Naive thymus-derived CD4-positive, alpha-beta T cell (primary cell): ENCODE results near the gene ARHGAP20. TPM values are rescaled to one million over a fixed set of nuclear protein-coding genes. Genes with fewer than 3 reads are reported as not detected.

Experiments used
- ATAC-seq: fragments of 150-1000 bp; cut with Tn5 transposase; 2 replicates; pipeline ENCODE4 v1.10.0; 2021; ENCODE audit warnings: mild to moderate bottlenecking, moderate library complexity
- CTCF ChIA-PET: fragments of 350-600 bp; sonication (Branson Sonifier 250); formaldehyde crosslinking; loops from one replicate; lab custom pipeline; 2021; ENCODE audit warnings: antibody characterized with exemption; lab: Charles Lee
- POLR2A ChIA-PET: fragments of 350-600 bp; sonication (Branson Sonifier 250); formaldehyde crosslinking; loops from one replicate; lab custom pipeline; 2021; ENCODE audit warnings: antibody characterized with exemption, inconsistent platforms; lab: Charles Lee
- DNase-seq, 9 donors: peaks; one replicate each; pipeline versions ENCODE4 v3.0.0 to v3.0.0-alpha.2; 2020 to 2022; ENCODE audit warnings: mixed read lengths in 1 of 9
- H3K27ac ChIP-seq: one replicate; pipeline ENCODE4 v1.7.0; 2013; ENCODE audit warnings: mild to moderate bottlenecking, low read depth, low read length, moderate library complexity
- H3K27me3 ChIP-seq, 2 donors: one replicate each; pipeline ENCODE4 v1.7.0; 2013; ENCODE audit warnings: low read length in 2 of 2, mild to moderate bottlenecking in 2 of 2, moderate library complexity in 2 of 2; ENCODE audit not compliant: control insufficient read depth in 2 of 2, insufficient read depth in 2 of 2
- H3K36me3 ChIP-seq, 3 experiments: 1 replicate in 2 of 3; 2 replicates in 1 of 3; pipeline ENCODE4 v1.7.0; 2013; ENCODE audit warnings: low read length in 3 of 3, mild to moderate bottlenecking in 3 of 3, moderate library complexity in 1 of 3; ENCODE audit not compliant: insufficient read depth in 3 of 3, control insufficient read depth in 2 of 3
- H3K4me1 ChIP-seq, 2 donors: one replicate each; pipeline ENCODE4 v1.7.0; 2013; ENCODE audit warnings: low read length in 2 of 2, mild to moderate bottlenecking in 2 of 2, moderate library complexity in 1 of 2; ENCODE audit not compliant: control insufficient read depth in 2 of 2, insufficient read depth in 2 of 2
- H3K4me3 ChIP-seq: 2 replicates; pipeline ENCODE4 v1.7.0; 2013; ENCODE audit warnings: mild to moderate bottlenecking, low read length
- H3K9me3 ChIP-seq, 3 experiments: 1 replicate in 2 of 3; 2 replicates in 1 of 3; pipeline ENCODE4 v1.7.0; 2013; ENCODE audit warnings: low read length in 3 of 3; ENCODE audit not compliant: control insufficient read depth in 2 of 3
- H3K27ac Mint-ChIP-seq, 9 donors: one replicate each; pipeline ENCODE4 v1.8.0; 2020 to 2022; ENCODE audit warnings: mixed read lengths in 9 of 9, mild to moderate bottlenecking in 8 of 9, moderate library complexity in 5 of 9, inconsistent platforms in 2 of 9
- H3K27me3 Mint-ChIP-seq, 5 donors: one replicate each; pipeline ENCODE4 v1.8.0; 2021 to 2022; ENCODE audit warnings: mixed read lengths in 5 of 5, mild to moderate bottlenecking in 1 of 5
- H3K36me3 Mint-ChIP-seq, 5 donors: one replicate each; pipeline ENCODE4 v1.8.0; 2020 to 2022; ENCODE audit warnings: mixed read lengths in 5 of 5, mild to moderate bottlenecking in 3 of 5, inconsistent platforms in 1 of 5
- H3K4me1 Mint-ChIP-seq, 7 donors: one replicate each; pipeline ENCODE4 v1.8.0; 2020 to 2022; ENCODE audit warnings: mixed read lengths in 7 of 7, mild to moderate bottlenecking in 3 of 7, inconsistent platforms in 1 of 7
- H3K4me3 Mint-ChIP-seq, 10 donors: one replicate each; pipeline ENCODE4 v1.8.0; 2020 to 2022; ENCODE audit warnings: mild to moderate bottlenecking in 10 of 10, mixed read lengths in 10 of 10, moderate library complexity in 6 of 10, inconsistent platforms in 2 of 10
- H3K9me3 Mint-ChIP-seq, 11 donors: one replicate each; pipeline ENCODE4 v1.8.0; 2020 to 2022; ENCODE audit warnings: mixed read lengths in 11 of 11, mild to moderate bottlenecking in 4 of 11, inconsistent platforms in 1 of 11, moderate library complexity in 1 of 11
- intact Hi-C, 2 donors: fragments of 100-400 bp; cut with micrococcal nuclease; formaldehyde crosslinking; loops; one replicate each; pipeline ENCODE4 v1.15.1; 2023
- polyA plus RNA-seq, 2 donors: library from polyadenylated mRNA; unstranded; fragments of 300-500 nt; fragmentation: Illumina TruSeq; gene quantifications; one replicate each; pipeline ENCODE4 v1.2.3, GENCODE V29; 2021
- total RNA-seq, 6 experiments: library from RNA in 5 of 6; stranded (reverse) in 5 of 6; gene quantifications; 1 replicate in 5 of 6; 2 replicates in 1 of 6; pipeline ENCODE4 v1.2.3 and lab custom pipeline; 2021 to 2026

Gene ARHGAP20
- total and polyA plus RNA-seq, 7 experiments from 2014 or later: 0.08 to 0.11 TPM; not detected in 5

- ATAC-seq (no peak), DNase-seq (no peak)
- H3K4me1 Mint-ChIP-seq: no peaks in the 10 kb centered on the region
- no peaks in the 10 kb centered on the region for H3K36me3 Mint-ChIP-seq
- H3K36me3 ChIP-seq: no peaks in the 10 kb centered on the region
- CTCF ChIA-PET: no interaction called here
- H3K4me3 Mint-ChIP-seq: no peak overlapping the region
- H3K4me1 ChIP-seq: no peaks in the 10 kb centered on the region
- POLR2A ChIA-PET: no interaction called here
- no peaks in the 10 kb centered on the region for H3K9me3 ChIP-seq
- intact Hi-C loops: no loop called here
- H3K27ac ChIP-seq: no peak overlapping the region
- H3K9me3 Mint-ChIP-seq: peaks cover 0 to 5% (median 0%) of the 10 kb centered on the region in 11 donors
- H3K27ac Mint-ChIP-seq: no peak overlapping the region
- peaks cover 14 to 34% (median 19%) of the 10 kb centered on the region in 5 donors for H3K27me3 Mint-ChIP-seq
- no peaks in the 10 kb centered on the region for H3K27me3 ChIP-seq
- H3K4me3 ChIP-seq: no peak overlapping the region
These were observed 8.4 kb upstream of the ARHGAP20 start for GRCh38 chr11:110720431-110721275.

- H3K27ac Mint-ChIP-seq: no peak overlapping the region
- Histone ChIP-seq H3K4me3 (no peak overlapping the region), H3K36me3 (no peaks in the 10 kb centered on the region), H3K9me3 (no peaks in the 10 kb centered on the region), H3K4me1 (peaks cover 3 to 7% of the 10 kb centered on the region in 2 donors), H3K27ac (no peak overlapping the region), H3K27me3 (peaks cover 3 to 5% of the 10 kb centered on the region in 2 donors)
- POLR2A ChIA-PET: no interaction called here
- no peak overlapping the region for H3K4me3 Mint-ChIP-seq
- no peaks in the 10 kb centered on the region for H3K36me3 Mint-ChIP-seq
- CTCF ChIA-PET: no interaction called here
- peaks cover 4 to 12% (median 9%) of the 10 kb centered on the region in 7 donors for H3K4me1 Mint-ChIP-seq
- no peaks in the 10 kb centered on the region for H3K9me3 Mint-ChIP-seq
- peaks cover 26 to 40% (median 31%) of the 10 kb centered on the region in 5 donors for H3K27me3 Mint-ChIP-seq
- intact Hi-C loops: loop anchor here (10.0 kb wide), 2 partner anchors 262 to 518 kb away; no protein-coding TSS in a partner anchor
- DNase-seq (no peak), ATAC-seq (no peak)
These were observed 4.1 kb upstream of the ARHGAP20 start for GRCh38 chr11:110716361-110716760.

- no peaks in the 10 kb centered on the region for H3K9me3 ChIP-seq
- intact Hi-C loops: loop anchor here (10.0 kb wide), 2 partner anchors 261 to 519 kb away; no protein-coding TSS in a partner anchor
- Mint-ChIP-seq H3K27me3 (peaks cover 31 to 44% (median 34%) of the 10 kb centered on the region in 5 donors), H3K4me3 (no peak overlapping the region), H3K4me1 (peaks cover 8 to 17% (median 12%) of the 10 kb centered on the region in 7 donors), H3K9me3 (peaks cover 0 to under 1% (median 0%) of the 10 kb centered on the region in 11 donors), H3K36me3 (no peaks in the 10 kb centered on the region), H3K27ac (no peak overlapping the region)
- no peak overlapping the region for H3K4me3 ChIP-seq
- POLR2A ChIA-PET: no interaction called here
- H3K27ac ChIP-seq: no peak overlapping the region
- H3K4me1 ChIP-seq: peaks cover 3 to 7% of the 10 kb centered on the region in 2 donors
- H3K36me3 ChIP-seq: no peaks in the 10 kb centered on the region
- CTCF ChIA-PET: no interaction called here
- DNase-seq (no peak), ATAC-seq (no peak)
- peaks cover 3 to 5% of the 10 kb centered on the region in 2 donors for H3K27me3 ChIP-seq
These were observed 3.3 kb upstream of the ARHGAP20 start for GRCh38 chr11:110715541-110715940.

- peaks cover 0 to 2% (median 0%) of the 10 kb centered on the region in 11 donors for H3K9me3 Mint-ChIP-seq
- H3K4me3 Mint-ChIP-seq: peak overlapping the region in 9 of 10 donors; percentile 30 to 77 (median 70)
- H3K4me1 Mint-ChIP-seq: peaks cover 13 to 28% (median 18%) of the 10 kb centered on the region in 7 donors
- intact Hi-C loops: loop anchor here (10.0 kb wide), 2 partner anchors 259 to 521 kb away; no protein-coding TSS in a partner anchor
- no peaks in the 10 kb centered on the region for H3K36me3 Mint-ChIP-seq
- no peaks in the 10 kb centered on the region for H3K9me3 ChIP-seq
- H3K27ac ChIP-seq: no peak overlapping the region
- DNase-seq (no peak), ATAC-seq (no peak)
- peaks cover 3 to 7% of the 10 kb centered on the region in 2 donors for H3K4me1 ChIP-seq
- no peaks in the 10 kb centered on the region for H3K36me3 ChIP-seq
- no peak overlapping the region for H3K4me3 ChIP-seq
- H3K27me3 ChIP-seq: peaks cover 3 to 11% of the 10 kb centered on the region in 2 donors
- POLR2A ChIA-PET: no interaction called here
- CTCF ChIA-PET: no interaction called here
- no peak overlapping the region for H3K27ac Mint-ChIP-seq
- H3K27me3 Mint-ChIP-seq: peaks cover 49 to 60% (median 53%) of the 10 kb centered on the region in 5 donors
These were observed 1.2 kb upstream of the ARHGAP20 start for GRCh38 chr11:110713449-110713776.

GRCh38 chr11:110712659-110713448, 617 bp upstream of the ARHGAP20 start:
- H3K9me3 ChIP-seq: no peaks in the 10 kb centered on the region
- H3K36me3 ChIP-seq: no peaks in the 10 kb centered on the region
- H3K36me3 Mint-ChIP-seq: no peaks in the 10 kb centered on the region
- H3K4me1 ChIP-seq: peaks cover 3 to 7% of the 10 kb centered on the region in 2 donors
- ChIA-PET POLR2A (no interaction called here), CTCF (no interaction called here)
- DNase-seq: peak in 4 of 9 donors; percentile 1 to 18 (median 5)
- peak overlapping the region; percentile 30 to 77 (median 70) for H3K4me3 Mint-ChIP-seq
- peaks cover 0 to 2% (median 0%) of the 10 kb centered on the region in 11 donors for H3K9me3 Mint-ChIP-seq
- peaks cover 13 to 28% (median 18%) of the 10 kb centered on the region in 7 donors for H3K4me1 Mint-ChIP-seq
- ATAC-seq: peak; percentile 28
- H3K4me3 ChIP-seq: peak overlapping the region; percentile 39
- H3K27ac Mint-ChIP-seq: no peak overlapping the region
- peaks cover 3 to 11% of the 10 kb centered on the region in 2 donors for H3K27me3 ChIP-seq
- intact Hi-C loops: loop anchor here (10.0 kb wide), 2 partner anchors 258 to 522 kb away; no protein-coding TSS in a partner anchor
- H3K27ac ChIP-seq: no peak overlapping the region
- H3K27me3 Mint-ChIP-seq: peaks cover 55 to 65% (median 58%) of the 10 kb centered on the region in 5 donors

GRCh38 chr11:110711448-110711775, 825 bp downstream of the ARHGAP20 start:
- Mint-ChIP-seq H3K36me3 (no peaks in the 10 kb centered on the region), H3K27me3 (peaks cover 68 to 74% (median 69%) of the 10 kb centered on the region in 5 donors), H3K4me1 (peaks cover 13 to 28% (median 19%) of the 10 kb centered on the region in 7 donors), H3K9me3 (peaks cover 0 to 5% (median 0%) of the 10 kb centered on the region in 11 donors), H3K4me3 (peak overlapping the region; percentile 68 to 86 (median 75)), H3K27ac (no peak overlapping the region)
- peak in 1 of 9 donors; percentile 3 for DNase-seq
- Histone ChIP-seq H3K4me1 (peaks cover 3 to 7% of the 10 kb centered on the region in 2 donors), H3K9me3 (no peaks in the 10 kb centered on the region), H3K4me3 (peak overlapping the region; percentile 43), H3K27me3 (peaks cover 3 to 11% of the 10 kb centered on the region in 2 donors), H3K36me3 (no peaks in the 10 kb centered on the region), H3K27ac (no peak overlapping the region)
- POLR2A ChIA-PET: no interaction called here
- CTCF ChIA-PET: no interaction called here
- ATAC-seq: no peak
- intact Hi-C loops: loop anchor here (10.0 kb wide), 2 partner anchors 257 to 523 kb away; no protein-coding TSS in a partner anchor
